HS-27A (cell line): Measurements from ENCODE around the gene C2CD2L.
"Not testable (repeated sequence)": the region's sequence is repeated elsewhere in the genome, so short reads cannot be mapped to it uniquely, and the experiment has no call there.

Source experiments
- DNase-seq: peaks from one replicate; pipeline ENCODE4 v3.0.0-alpha.2; 2012; ENCODE audit warnings: low read depth, missing footprints

Gene C2CD2L

GRCh38 chr11:119106564-119107537, at the start of gene C2CD2L:
Gene C2CD2L (plus strand): TSS chr11:119107344. CDS start chr11:119107742, 398 bp downstream.
- no peak for DNase-seq

GRCh38 chr11:119059128-119059527, 48.0 kb upstream of the C2CD2L start:
- DNase-seq: not testable (repeated sequence)

DNA sequence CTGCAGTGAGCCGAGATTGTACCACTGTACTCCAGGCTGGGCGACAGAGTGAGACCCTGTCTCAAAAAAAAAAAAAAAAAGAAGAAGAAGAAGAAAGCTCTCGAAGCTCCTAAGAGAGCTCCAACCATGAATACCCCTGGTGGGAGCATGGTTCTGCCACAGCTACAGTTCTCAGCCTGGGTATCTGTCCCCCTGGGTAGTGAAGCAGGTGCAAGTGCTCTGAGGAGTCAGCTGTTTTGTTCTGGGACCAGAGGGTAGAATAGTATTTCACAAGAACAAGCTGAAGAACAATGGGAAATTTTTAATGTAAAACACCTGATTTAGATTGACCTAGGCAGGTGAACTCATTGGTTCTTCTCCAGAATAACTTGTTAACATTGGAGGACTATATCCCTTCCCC, 45.9 kb upstream of the C2CD2L start:
- no peak for DNase-seq

GRCh38 chr11:119062779-119063178, 44.4 kb upstream of the C2CD2L start:
- no peak for DNase-seq

- no peak for DNase-seq
Measured at GRCh38 chr11:119065369-119065768, 41.8 kb upstream of the C2CD2L start.

- DNase-seq: peak; percentile 66
Measured at GRCh38 chr11:119067371-119068222, 39.5 kb upstream of the C2CD2L start, which contains the start of gene VPS11. Gene VPS11 (plus strand): TSS chr11:119067818. CDS start chr11:119067824, 6 bp downstream.

GRCh38 chr11:119077839-119078238, 29.3 kb upstream of the C2CD2L start:
- no peak for DNase-seq

DNA sequence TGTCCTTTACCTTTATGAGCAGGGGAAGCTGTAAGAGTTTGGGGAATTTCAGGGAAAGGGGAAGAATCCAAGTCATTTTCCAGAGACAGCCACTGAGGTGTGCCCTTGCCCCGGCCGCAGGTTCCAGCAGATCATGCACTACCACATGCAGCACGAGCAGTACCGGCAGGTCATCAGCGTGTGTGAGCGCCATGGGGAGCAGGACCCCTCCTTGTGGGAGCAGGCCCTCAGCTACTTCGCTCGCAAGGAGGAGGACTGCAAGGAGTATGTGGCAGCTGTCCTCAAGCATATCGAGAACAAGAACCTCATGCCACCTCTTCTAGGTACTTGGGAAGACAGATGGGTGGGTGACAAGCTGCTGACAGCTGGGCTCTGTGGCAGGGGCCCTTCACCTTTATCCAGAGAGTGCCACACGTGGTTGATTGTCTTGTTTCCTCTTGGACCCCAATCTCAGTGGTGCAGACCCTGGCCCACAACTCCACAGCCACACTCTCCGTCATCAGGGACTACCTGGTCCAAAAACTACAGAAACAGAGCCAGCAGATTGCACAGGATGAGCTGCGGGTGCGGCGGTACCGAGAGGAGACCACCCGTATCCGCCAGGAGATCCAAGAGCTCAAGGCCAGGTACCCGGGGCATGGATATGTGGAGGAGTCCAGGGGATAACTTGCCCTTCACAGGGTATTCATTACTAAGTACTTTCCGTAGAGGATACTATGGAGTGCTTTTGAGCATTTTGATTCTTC, 28.3 kb upstream of the C2CD2L start:
- no peak for DNase-seq

- no peak for DNase-seq
Measured at GRCh38 chr11:119081682-119082260, 25.4 kb upstream of the C2CD2L start.

DNA sequence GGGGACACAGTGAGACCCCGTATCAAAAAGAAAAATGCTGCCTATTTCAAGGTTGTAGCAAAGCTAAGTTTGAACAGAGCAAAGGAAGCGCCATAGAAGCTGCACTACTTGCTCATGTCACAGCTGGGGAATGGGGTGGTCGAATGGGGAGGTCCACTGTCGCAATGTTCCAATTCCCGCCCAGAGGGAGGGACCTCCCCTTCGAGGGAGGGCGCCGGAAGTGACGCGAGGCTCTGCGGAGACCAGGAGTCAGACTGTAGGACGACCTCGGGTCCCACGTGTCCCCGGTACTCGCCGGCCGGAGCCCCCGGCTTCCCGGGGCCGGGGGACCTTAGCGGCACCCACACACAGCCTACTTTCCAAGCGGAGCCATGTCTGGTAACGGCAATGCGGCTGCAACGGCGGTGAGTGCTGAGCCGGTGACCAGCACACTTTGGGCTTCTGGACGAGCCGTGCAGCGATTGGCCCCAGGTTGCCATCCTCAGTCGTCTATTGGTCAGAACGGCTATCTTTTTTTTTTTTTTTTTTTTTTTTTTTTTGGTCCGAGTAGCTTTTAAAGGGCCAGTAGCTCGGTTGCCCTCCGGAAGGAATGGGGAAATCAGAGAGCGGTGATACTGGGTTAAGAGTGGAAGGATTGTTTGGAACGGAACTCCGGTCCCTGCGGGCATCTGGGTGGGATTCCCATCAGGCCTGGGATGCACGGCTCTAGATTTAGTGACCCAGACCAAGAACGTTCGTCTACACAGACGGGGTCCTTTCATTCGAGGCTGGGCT, 22.3 kb upstream of the C2CD2L start, which contains the start of gene HMBS:
TSS of gene HMBS (plus strand) at position 219 of the 774 bp plus-strand sequence. CDS start at position 372, 153 bp downstream.
- DNase-seq: peak; percentile 77

DNA sequence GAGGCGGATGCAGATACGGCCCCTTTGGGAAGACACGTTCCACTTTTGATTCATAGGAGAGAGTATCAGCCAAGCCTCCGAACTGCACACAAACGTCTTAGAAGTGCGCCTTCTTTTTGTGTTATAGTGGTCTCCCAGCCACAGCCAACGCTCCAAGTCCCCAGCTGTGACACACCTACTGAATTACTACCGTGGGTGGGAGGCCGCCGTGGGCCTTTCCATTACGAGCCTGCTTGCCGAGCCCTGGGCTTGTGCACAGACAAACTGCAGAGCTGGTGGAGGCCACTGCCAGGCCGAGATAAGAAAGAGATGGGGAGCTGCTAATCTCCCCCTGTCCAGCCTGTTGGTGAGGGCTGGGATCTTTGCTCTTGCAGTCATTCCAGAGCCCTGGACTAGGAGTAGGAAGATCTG, 21.7 kb upstream of the C2CD2L start:
- no peak for DNase-seq

DNA sequence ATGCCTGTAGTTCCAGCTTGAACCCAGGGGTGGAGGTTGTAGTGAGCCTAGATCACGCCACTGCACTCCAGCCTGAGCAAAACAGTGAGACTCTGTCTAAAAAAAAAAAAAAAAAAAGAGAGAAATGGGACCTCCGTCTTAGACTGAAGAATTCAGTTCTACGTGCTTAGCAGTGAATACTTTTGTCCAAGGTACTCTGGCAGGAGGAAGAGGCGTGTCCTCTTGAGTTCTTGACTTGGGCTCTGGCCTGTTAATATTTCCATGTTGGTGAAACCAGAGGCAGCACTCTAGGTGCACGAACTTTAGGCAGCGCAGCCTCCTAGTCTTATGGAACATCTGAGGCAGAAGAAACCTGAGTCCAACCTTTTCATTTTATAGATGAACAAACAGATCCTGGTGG, 20.0 kb upstream of the C2CD2L start:
- no peak for DNase-seq

- no peak for DNase-seq
Measured at GRCh38 chr11:119087747-119088241, 19.4 kb upstream of the C2CD2L start.

DNA sequence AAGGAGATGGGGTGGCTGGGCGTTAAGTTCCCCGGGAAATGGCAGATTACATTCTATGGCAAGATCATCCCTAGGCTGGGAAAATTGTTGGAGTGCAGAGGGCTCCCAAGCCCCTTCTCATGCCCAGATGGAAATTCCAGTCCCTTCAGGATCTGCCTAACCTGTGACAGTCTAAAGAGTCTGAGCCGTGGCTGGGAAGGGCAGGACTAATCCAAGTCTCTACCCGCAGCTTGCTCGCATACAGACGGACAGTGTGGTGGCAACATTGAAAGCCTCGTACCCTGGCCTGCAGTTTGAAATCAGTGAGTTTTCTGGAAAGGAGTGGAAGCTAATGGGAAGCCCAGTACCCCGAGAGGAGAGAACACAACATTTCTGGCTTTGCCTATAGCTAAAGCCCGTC, 18.7 kb upstream of the C2CD2L start:
- no peak for DNase-seq

DNA sequence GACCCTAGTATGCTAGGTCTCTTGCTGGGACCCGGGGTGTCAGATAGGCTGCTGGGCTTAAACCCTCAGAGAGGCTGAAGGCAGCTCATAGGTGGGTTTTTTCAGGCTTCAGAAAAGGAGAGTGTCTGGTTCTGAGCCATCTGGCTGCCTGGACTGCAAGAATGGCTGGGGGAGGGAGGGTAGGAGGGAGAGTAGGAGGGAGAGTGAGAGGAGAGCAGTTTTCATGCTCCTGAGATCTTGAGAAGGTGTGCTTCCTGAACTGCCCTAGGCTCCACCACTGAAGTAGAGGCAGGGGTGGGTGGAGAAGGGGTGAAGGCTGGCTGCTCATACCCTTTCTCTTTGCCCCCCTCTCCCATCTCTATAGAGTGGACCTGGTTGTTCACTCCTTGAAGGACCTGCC, 17.8 kb upstream of the C2CD2L start:
- DNase-seq: no peak

- DNase-seq: no peak
Measured at GRCh38 chr11:119091178-119091577, 16.0 kb upstream of the C2CD2L start.

DNA sequence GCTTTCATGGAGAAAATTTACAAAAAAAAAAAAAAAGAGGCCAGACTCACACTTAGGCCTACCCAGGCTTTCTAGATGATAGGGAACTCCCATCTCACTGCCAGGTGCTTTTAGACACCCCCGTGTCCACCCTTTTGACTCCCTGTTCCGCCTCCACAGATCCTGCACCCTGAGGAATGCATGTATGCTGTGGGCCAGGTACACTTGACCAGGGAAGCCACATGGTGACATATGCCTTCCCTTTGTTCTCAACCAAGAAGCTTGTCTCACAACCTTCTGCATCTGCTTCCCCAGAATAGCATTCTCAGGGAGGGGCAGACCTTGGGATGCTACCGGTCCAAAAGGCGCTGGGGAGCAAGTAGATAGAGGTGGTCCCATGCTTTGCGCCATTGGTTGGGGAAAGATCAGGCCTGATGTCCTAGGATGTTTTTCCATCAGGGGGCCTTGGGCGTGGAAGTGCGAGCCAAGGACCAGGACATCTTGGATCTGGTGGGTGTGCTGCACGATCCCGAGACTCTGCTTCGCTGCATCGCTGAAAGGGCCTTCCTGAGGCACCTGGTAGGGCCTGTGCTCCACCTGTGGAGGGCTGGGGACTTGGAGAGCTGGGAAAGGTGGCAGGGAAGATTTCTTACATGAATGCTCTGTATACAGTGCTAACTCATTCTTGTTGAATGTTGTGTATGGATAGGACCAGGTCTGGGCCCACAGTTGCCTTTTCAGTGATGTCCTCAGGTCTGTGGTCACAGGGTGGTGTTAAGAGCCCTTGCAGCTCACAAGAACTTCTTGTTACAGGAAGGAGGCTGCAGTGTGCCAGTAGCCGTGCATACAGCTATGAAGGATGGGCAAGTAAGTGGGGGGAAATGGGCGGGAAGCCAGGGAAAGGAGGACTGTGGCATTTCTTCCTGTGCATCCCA, 14.9 kb upstream of the C2CD2L start:
- no peak for DNase-seq

- DNase-seq: no peak
Measured at GRCh38 chr11:119092880-119093842, 14.0 kb upstream of the C2CD2L start.
